IPS-NIHi7 (cell line): Measurements from ENCODE around the gene SEMA3B.
"Not testable (repeated sequence)": the region's sequence is repeated elsewhere in the genome, so short reads cannot be mapped to it uniquely, and the experiment has no call there.

Experiments used
- DNase-seq: peaks from one replicate; pipeline ENCODE4 v3.0.0; 2012; ENCODE audit warnings: mixed read lengths; ENCODE audit errors: extremely low spot score

Gene SEMA3B

GRCh38 chr3:50272538-50272910 lies 3.6 kb downstream of the SEMA3B start:
- not testable (repeated sequence) for DNase-seq

GRCh38 chr3:50272911-50273688 lies 4.2 kb downstream of the SEMA3B start:
- peak; percentile 90 for DNase-seq

- no peak for DNase-seq
These were observed 4.7 kb downstream of the SEMA3B start for GRCh38 chr3:50273689-50274065.

- DNase-seq: peak; percentile 79
These were observed 5.6 kb downstream of the SEMA3B start for GRCh38 chr3:50274371-50275104.

- peak; percentile 66 for DNase-seq
These were observed 6.4 kb downstream of the SEMA3B start for GRCh38 chr3:50275141-50275995.

- peak; percentile 26 for DNase-seq
These were observed 7.2 kb downstream of the SEMA3B start for GRCh38 chr3:50275996-50276761.

GRCh38 chr3:50276762-50277101 lies 7.8 kb downstream of the SEMA3B start:
- no peak for DNase-seq

- no peak for DNase-seq
These were observed 9.4 kb downstream of the SEMA3B start for GRCh38 chr3:50278123-50278879.

GRCh38 chr3:50278880-50279224 lies 9.9 kb downstream of the SEMA3B start, which contains the start of gene LSMEM2:
TSS of gene LSMEM2 (plus strand) at chr3:50279087. CDS start at chr3:50279114, 27 bp downstream.
- no peak for DNase-seq

GRCh38 chr3:50279255-50280016 lies 10.5 kb downstream of the SEMA3B start:
- no peak for DNase-seq

- DNase-seq: not testable (repeated sequence)
These were observed 15.2 kb downstream of the SEMA3B start for GRCh38 chr3:50284121-50284520.

- no peak for DNase-seq
These were observed 17.6 kb downstream of the SEMA3B start for GRCh38 chr3:50286322-50287227.

- DNase-seq: no peak
These were observed 18.3 kb downstream of the SEMA3B start for GRCh38 chr3:50287262-50287661.

- DNase-seq: no peak
These were observed 19.6 kb downstream of the SEMA3B start for GRCh38 chr3:50288387-50289007.

- no peak for DNase-seq
These were observed 20.2 kb downstream of the SEMA3B start for GRCh38 chr3:50289130-50289529.

- DNase-seq: no peak
These were observed 21.3 kb downstream of the SEMA3B start for GRCh38 chr3:50290161-50290641.

GRCh38 chr3:50292159-50293078 lies 23.5 kb downstream of the SEMA3B start, which contains the start of gene IFRD2:
TSS of gene IFRD2 (minus strand) at chr3:50292429. CDS start at chr3:50292274, 155 bp downstream.
- DNase-seq: peak; percentile 95
